H9 (cell line): ENCODE results near the gene ITPR1. TPM values are rescaled to one million over a fixed set of nuclear protein-coding genes. Genes with fewer than 3 reads are reported as not detected.

Experiments used
- DNase-seq: peaks from one replicate; pipeline ENCODE4 v3.0.0-alpha.2; 2017
- H2AFZ ChIP-seq: one replicate; pipeline ENCODE4 v1.6.1; 2013; ENCODE audit warnings: mild to moderate bottlenecking, low read length, control low read depth, moderate library complexity
- H2AK5ac ChIP-seq: 2 replicates; pipeline ENCODE4 v1.6.1; 2013; ENCODE audit warnings: low read length, control low read depth, mixed read lengths; ENCODE audit not compliant: insufficient read length
- H2BK120ac ChIP-seq: one replicate; pipeline ENCODE4 v1.6.1; 2013; ENCODE audit warnings: low read depth, mild to moderate bottlenecking, low read length, control low read depth, inconsistent platforms; ENCODE audit not compliant: poor library complexity, severe bottlenecking
- H2BK12ac ChIP-seq: 2 replicates; pipeline ENCODE4 v1.6.1; 2013; ENCODE audit warnings: low read length, control low read depth, mixed read lengths, low read depth; ENCODE audit not compliant: insufficient read length
- H2BK15ac ChIP-seq: 2 replicates; pipeline ENCODE4 v1.6.1; 2013; ENCODE audit warnings: low read depth, low read length, control low read depth
- H2BK20ac ChIP-seq: one replicate; pipeline ENCODE4 v1.6.1; 2013; ENCODE audit warnings: low read depth, mild to moderate bottlenecking, low read length, control low read depth, inconsistent platforms; ENCODE audit not compliant: poor library complexity, severe bottlenecking
- H2BK5ac ChIP-seq: 2 replicates; pipeline ENCODE4 v1.6.1; 2013; ENCODE audit warnings: low read length, control low read depth, mixed read lengths; ENCODE audit not compliant: insufficient read length
- H3K14ac ChIP-seq: 2 replicates; pipeline ENCODE4 v1.6.1; 2013; ENCODE audit warnings: low read length, control low read depth; ENCODE audit not compliant: insufficient read depth
- H3K18ac ChIP-seq: 2 replicates; pipeline ENCODE4 v1.6.1; 2013; ENCODE audit warnings: low read depth, mild to moderate bottlenecking, mixed read lengths, low read length, control low read depth; ENCODE audit not compliant: insufficient read length
- H3K23ac ChIP-seq: 2 replicates; pipeline ENCODE4 v1.6.1; 2013; ENCODE audit warnings: low read length, control low read depth, mixed read lengths, low read depth; ENCODE audit not compliant: insufficient read length
- H3K23me2 ChIP-seq: 2 replicates; pipeline ENCODE4 v1.6.1; 2013; ENCODE audit warnings: low read depth, mild to moderate bottlenecking, mixed read lengths, low read length, control low read depth; ENCODE audit not compliant: insufficient read length, poor library complexity, severe bottlenecking
- H3K27ac ChIP-seq: 2 replicates; pipeline ENCODE4 v1.5.1; 2013; ENCODE audit warnings: low read length, control low read depth, mixed read lengths, low read depth; ENCODE audit not compliant: insufficient read length
- H3K27me3 ChIP-seq: 2 replicates; pipeline ENCODE4 v1.6.1; 2013; ENCODE audit warnings: low read length, control low read depth, inconsistent platforms; ENCODE audit not compliant: insufficient read depth
- H3K4ac ChIP-seq: 2 replicates; pipeline ENCODE4 v1.6.1; 2013; ENCODE audit warnings: low read depth, mild to moderate bottlenecking, control low read depth, inconsistent platforms, low read length, moderate library complexity
- H3K4me1 ChIP-seq: 2 replicates; pipeline ENCODE4 v1.6.1; 2013; ENCODE audit warnings: low read length, control low read depth, inconsistent platforms; ENCODE audit not compliant: insufficient read depth
- H3K4me2 ChIP-seq: 2 replicates; pipeline ENCODE4 v1.6.1; 2013; ENCODE audit warnings: low read length, control low read depth, mixed read lengths; ENCODE audit not compliant: insufficient read length, insufficient read depth
- H3K56ac ChIP-seq: 2 replicates; pipeline ENCODE4 v1.6.1; 2013; ENCODE audit warnings: low read depth, mild to moderate bottlenecking, mixed read lengths, low read length, control low read depth; ENCODE audit not compliant: insufficient read length
- H3K79me1 ChIP-seq: 2 replicates; pipeline ENCODE4 v1.6.1; 2013; ENCODE audit warnings: low read depth, mild to moderate bottlenecking, moderate library complexity, low read length, control low read depth, inconsistent platforms; ENCODE audit not compliant: insufficient read depth, poor library complexity, severe bottlenecking
- H3K79me2 ChIP-seq: 2 replicates; pipeline ENCODE4 v1.6.1; 2013; ENCODE audit warnings: low read length, control low read depth, inconsistent platforms; ENCODE audit not compliant: insufficient read depth
- H3K9ac ChIP-seq: 2 replicates; pipeline ENCODE4 v1.6.1; 2013; ENCODE audit warnings: low read length, control low read depth, mixed read lengths; ENCODE audit not compliant: insufficient read length; ENCODE audit errors: extremely low read depth
- H3K9me3 ChIP-seq: one replicate; pipeline ENCODE4 v1.6.1; 2013; ENCODE audit warnings: low read depth, low read length, inconsistent platforms; ENCODE audit not compliant: control insufficient read depth
- H3T11ph ChIP-seq: one replicate; pipeline ENCODE4 v1.6.1; 2013; ENCODE audit warnings: mild to moderate bottlenecking, low read length, control low read depth, inconsistent platforms
- H4K20me1 ChIP-seq: one replicate; pipeline ENCODE4 v1.6.1; 2013; ENCODE audit not compliant: control insufficient read depth, insufficient read length, insufficient read depth
- H4K5ac ChIP-seq: 2 replicates; pipeline ENCODE4 v1.6.1; 2013; ENCODE audit warnings: low read depth, mild to moderate bottlenecking, mixed read lengths, low read length, control low read depth; ENCODE audit not compliant: insufficient read length
- H4K8ac ChIP-seq: replicated peaks from 2 replicates; pipeline ENCODE4 v1.6.1; 2013; ENCODE audit warnings: low read length, control low read depth, mixed read lengths, low read depth; ENCODE audit not compliant: insufficient read length
- H4K91ac ChIP-seq: 2 replicates; pipeline ENCODE4 v1.6.1; 2013; ENCODE audit warnings: low read depth, mild to moderate bottlenecking, moderate library complexity, mixed read lengths, low read length, control low read depth; ENCODE audit not compliant: insufficient read length
- H3K27ac Mint-ChIP-seq, 3 experiments: 2 replicates in 2 of 3; 3 replicates in 1 of 3; pipeline ENCODE4 v1.8.0; 2020 to 2021; ENCODE audit warnings: mixed read lengths in 3 of 3, mild to moderate bottlenecking in 1 of 3, moderate library complexity in 1 of 3
- H3K27me3 Mint-ChIP-seq: 2 replicates; pipeline ENCODE4 v1.8.0; 2021; ENCODE audit warnings: low read depth, mild to moderate bottlenecking, moderate library complexity, mixed read lengths
- H3K36me3 Mint-ChIP-seq, 3 experiments: 2 replicates in 2 of 3; 3 replicates in 1 of 3; pipeline ENCODE4 v1.8.0; 2020 to 2021; ENCODE audit warnings: low read depth in 3 of 3, mixed read lengths in 3 of 3; ENCODE audit not compliant: insufficient read depth in 1 of 3
- H3K4me1 Mint-ChIP-seq, 2 experiments: 2 replicates each; pipeline ENCODE4 v1.8.0; 2020; ENCODE audit warnings: mixed read lengths in 2 of 2
- H3K4me3 Mint-ChIP-seq, 2 experiments: 2 replicates in 1 of 2; 3 replicates in 1 of 2; pipeline ENCODE4 v1.8.0; 2020 to 2021; ENCODE audit warnings: mild to moderate bottlenecking in 2 of 2, mixed read lengths in 2 of 2, moderate library complexity in 1 of 2
- H3K9me3 Mint-ChIP-seq, 2 experiments: 2 replicates in 1 of 2; 3 replicates in 1 of 2; pipeline ENCODE4 v1.8.0; 2020; ENCODE audit warnings: mild to moderate bottlenecking in 2 of 2, mixed read lengths in 2 of 2, moderate library complexity in 1 of 2
- WGBS: extraction: QIAGEN DNeasy Blood & Tissue Kit; methylation state at CpG from one replicate; pipeline ENCODE4 v1.1.7; 2013; ENCODE audit warnings: missing lambda C conversion rate, low lambda C conversion rate, mixed read lengths; ENCODE audit not compliant: insufficient read length; ENCODE audit errors: extremely low coverage; 5-methylcytosine and 5-hydroxymethylcytosine counted together
- total RNA-seq: library from RNA; stranded (reverse); gene quantifications from 2 replicates; pipeline ENCODE4 v1.2.1, GENCODE V29; 2021
- TF ChIP-seq, protein P1 (sequence below): fragments of 200-600 bp; sonication (generic); conservative IDR thresholded peaks from 3 replicates; pipeline ENCODE4 v1.8.0; 2021; ENCODE audit warnings: antibody characterized with exemption, mild to moderate bottlenecking

Gene ITPR1
- total RNA-seq, 1 experiment from 2014 or later = 4.2 TPM

DNA sequence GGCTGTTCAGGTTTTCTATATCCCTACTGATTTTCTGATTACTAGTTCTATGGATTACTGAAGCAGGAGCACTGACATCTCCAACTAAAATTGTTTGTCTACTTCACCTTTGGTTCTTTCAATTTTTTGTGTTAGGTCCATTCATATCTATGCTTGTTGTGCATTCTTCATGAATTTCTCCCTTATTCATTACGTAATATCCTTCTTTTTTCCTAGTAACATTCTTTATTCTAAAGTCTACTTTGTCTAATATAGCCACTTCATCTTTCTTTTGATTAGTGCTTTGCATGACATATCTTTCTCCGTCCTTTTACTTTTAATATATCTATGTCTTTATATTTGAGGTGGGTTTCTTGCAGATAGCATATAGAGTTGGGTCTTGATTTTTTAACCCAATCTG is 369.8 kb downstream of the ITPR1 start:
- Histone ChIP-seq H2BK5ac (no peak overlapping the region), H4K91ac (no peak overlapping the region), H3K4me1 (no peaks in the 10 kb centered on the region; the same call in 1 of the 2 replicates), H3K23ac (no peak overlapping the region), H3K23me2 (peaks cover 2% of the 10 kb centered on the region), H3K27me3 (no peaks in the 10 kb centered on the region), H4K8ac (no peak overlapping the region), H3K79me1 (no peaks in the 10 kb centered on the region), H2BK120ac (no peak overlapping the region), H3K9me3 (no peaks in the 10 kb centered on the region), H4K5ac (no peak overlapping the region), H3K4ac (no peak overlapping the region), H2BK15ac (no peak overlapping the region), H3K18ac (no peak overlapping the region), H3K4me2 (no peak overlapping the region), H4K20me1 (no peaks in the 10 kb centered on the region), H2BK12ac (no peak overlapping the region), H3K56ac (no peak overlapping the region), H3K79me2 (no peaks in the 10 kb centered on the region), H3T11ph (no peak overlapping the region), H2AFZ (no peak overlapping the region), H2BK20ac (no peak overlapping the region), H3K14ac (no peak overlapping the region), H3K9ac (no peak overlapping the region), H3K27ac (no peak overlapping the region), H2AK5ac (no peak overlapping the region)
- peaks cover 6 to 14% of the 10 kb centered on the region in 2 experiments; a peak in 4 of 5 replicates for H3K9me3 Mint-ChIP-seq
- no peak overlapping the region for H3K27ac Mint-ChIP-seq
- H3K27me3 Mint-ChIP-seq = peaks cover 7% of the 10 kb centered on the region
- H3K36me3 Mint-ChIP-seq = peaks cover 0 to 10% (median 0%) of the 10 kb centered on the region in 3 experiments; a peak in 4 of 7 replicates
- DNase-seq = no peak
- TF ChIP-seq, protein P1, sequence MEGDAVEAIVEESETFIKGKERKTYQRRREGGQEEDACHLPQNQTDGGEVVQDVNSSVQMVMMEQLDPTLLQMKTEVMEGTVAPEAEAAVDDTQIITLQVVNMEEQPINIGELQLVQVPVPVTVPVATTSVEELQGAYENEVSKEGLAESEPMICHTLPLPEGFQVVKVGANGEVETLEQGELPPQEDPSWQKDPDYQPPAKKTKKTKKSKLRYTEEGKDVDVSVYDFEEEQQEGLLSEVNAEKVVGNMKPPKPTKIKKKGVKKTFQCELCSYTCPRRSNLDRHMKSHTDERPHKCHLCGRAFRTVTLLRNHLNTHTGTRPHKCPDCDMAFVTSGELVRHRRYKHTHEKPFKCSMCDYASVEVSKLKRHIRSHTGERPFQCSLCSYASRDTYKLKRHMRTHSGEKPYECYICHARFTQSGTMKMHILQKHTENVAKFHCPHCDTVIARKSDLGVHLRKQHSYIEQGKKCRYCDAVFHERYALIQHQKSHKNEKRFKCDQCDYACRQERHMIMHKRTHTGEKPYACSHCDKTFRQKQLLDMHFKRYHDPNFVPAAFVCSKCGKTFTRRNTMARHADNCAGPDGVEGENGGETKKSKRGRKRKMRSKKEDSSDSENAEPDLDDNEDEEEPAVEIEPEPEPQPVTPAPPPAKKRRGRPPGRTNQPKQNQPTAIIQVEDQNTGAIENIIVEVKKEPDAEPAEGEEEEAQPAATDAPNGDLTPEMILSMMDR = no peak
- peaks cover 0 to 7% of the 10 kb centered on the region in 2 experiments; a peak in 2 of 4 replicates for H3K4me1 Mint-ChIP-seq
- no peak overlapping the region for H3K4me3 Mint-ChIP-seq
- WGBS = no CpG with 5 or more reads among the region's 2 CpGs
